Suprapubic skin (tissue), 4 donors: ENCODE data around the gene NRF1. TPM values are rescaled to one million over a fixed set of nuclear protein-coding genes. Genes with fewer than 3 reads are reported as not detected.
A peak's percentile ranks its signal among the peaks of the same experiment; 100 is the strongest.

Source experiments
- DNase-seq, 2 donors: peaks; one replicate each; pipeline ENCODE4 v3.0.0-alpha.2; 2019; ENCODE audit warnings: low spot score in 2 of 2
- H3K27ac ChIP-seq: fragments of 200-600 bp; sonication (generic); one replicate; pipeline ENCODE4 v1.5.1; 2019
- H3K27me3 ChIP-seq: fragments of 200-600 bp; sonication (generic); one replicate; pipeline ENCODE4 v1.5.1; 2019
- H3K36me3 ChIP-seq: fragments of 200-600 bp; sonication (generic); one replicate; pipeline ENCODE4 v1.5.1; 2019
- H3K4me1 ChIP-seq: fragments of 200-600 bp; sonication (generic); one replicate; pipeline ENCODE4 v1.5.1; 2019
- H3K4me3 ChIP-seq: fragments of 200-600 bp; sonication (generic); one replicate; pipeline ENCODE4 v1.5.1; 2019; ENCODE audit warnings: mild to moderate bottlenecking
- H3K9me3 ChIP-seq: fragments of 200-600 bp; sonication (generic); one replicate; pipeline ENCODE4 v1.5.1; 2019
- CTCF ChIP-seq, 2 donors: fragments of 200-600 bp in 1 of 2; fragments of 450-650 bp in 1 of 2; sonication (generic) in 1 of 2; IDR thresholded peaks; one replicate each; pipeline ENCODE4 v1.5.1; 2016 to 2019; ENCODE audit warnings: antibody characterized with exemption in 2 of 2, mild to moderate bottlenecking in 1 of 2, moderate library complexity in 1 of 2
- EP300 ChIP-seq: sonication (generic); formaldehyde crosslinking; IDR thresholded peaks from one replicate; pipeline ENCODE4 v1.6.1; 2017; ENCODE audit warnings: antibody characterized with exemption
- POLR2A ChIP-seq, 2 donors: fragments of 450-650 bp; IDR thresholded peaks; one replicate each; pipeline ENCODE4 v1.6.1; 2017; ENCODE audit warnings: antibody characterized with exemption in 2 of 2, mild to moderate bottlenecking in 2 of 2, moderate library complexity in 2 of 2
- POLR2AphosphoS5 ChIP-seq, 3 donors: sonication (generic); formaldehyde crosslinking; IDR thresholded peaks; one replicate each; pipeline ENCODE4 v1.6.1; 2017; ENCODE audit warnings: antibody characterized with exemption in 3 of 3
- WGBS: methylation state at CpG from one replicate; pipeline ENCODE4 v1.1.5; 2018; 5-methylcytosine and 5-hydroxymethylcytosine counted together
- total RNA-seq, 4 donors: library from RNA; depleted of rRNA; stranded (reverse); fragments of >200 nt; gene quantifications; one replicate each; pipeline ENCODE4 v1.1.0, GENCODE V29; 2016

NRF1 gene
- total RNA-seq, 4 donors from 2014 or later = 11.7 to 33.2 (median 15.5) TPM

DNA sequence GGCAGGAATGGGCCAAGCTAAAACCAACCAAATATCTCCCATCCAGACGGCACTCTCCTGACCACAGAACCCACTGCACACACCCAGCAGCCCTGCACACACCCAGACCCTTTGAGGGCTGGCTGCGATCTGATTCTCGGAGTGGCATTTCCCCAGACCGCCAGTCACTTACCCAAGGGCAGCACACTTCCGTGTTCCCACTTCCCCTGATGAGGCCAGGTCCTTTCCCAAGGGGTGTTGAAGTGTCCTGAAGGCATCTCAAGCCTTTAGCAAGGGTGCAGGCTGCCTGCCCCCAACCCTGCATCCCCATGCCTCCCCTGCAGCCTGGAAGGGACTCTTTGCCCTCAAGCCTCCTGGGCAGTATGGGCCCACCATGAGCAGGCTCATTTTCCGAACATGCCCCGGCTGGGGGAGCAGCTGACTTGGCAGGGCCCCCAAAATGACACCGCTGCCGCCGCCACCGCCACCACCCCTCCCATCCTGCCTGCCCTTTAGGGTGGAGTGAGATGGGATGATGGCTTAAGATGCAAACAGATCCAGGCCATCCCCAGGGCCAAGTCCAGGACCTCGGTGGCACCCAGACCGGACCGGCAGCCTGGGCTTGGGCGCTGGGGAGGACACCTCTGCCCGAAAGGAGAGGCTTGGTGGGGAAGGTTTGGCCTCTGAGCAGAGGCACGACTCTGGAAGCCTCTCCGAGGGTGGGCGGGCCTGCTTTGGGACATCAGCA is 159.8 kb downstream of the NRF1 start:
- peak in 1 of 2 donors; percentile 52 for DNase-seq
- WGBS = 86% methylated on average over 11 of the region's 19 CpGs
- Histone ChIP-seq H3K27me3 (peaks cover 11% of the 10 kb centered on the region), H3K36me3 (no peaks in the 10 kb centered on the region), H3K27ac (no peak overlapping the region), H3K4me1 (no peaks in the 10 kb centered on the region), H3K9me3 (no peaks in the 10 kb centered on the region), H3K4me3 (no peak overlapping the region)
- TF ChIP-seq CTCF (IDR thresholded peaks at IDR 0.05) (no peak), POLR2A (IDR thresholded peaks at IDR 0.05) (no peak)

- no peaks in the 10 kb centered on the region for H3K36me3 ChIP-seq
- H3K9me3 ChIP-seq = no peaks in the 10 kb centered on the region
- whole genome bisulfite sequencing = 87% methylated on average over 9 of the region's 18 CpGs
- peaks cover 17% of the 10 kb centered on the region for H3K27me3 ChIP-seq
- no peaks in the 10 kb centered on the region for H3K4me1 ChIP-seq
- H3K27ac ChIP-seq = no peak overlapping the region
- TF ChIP-seq EP300 (no peak), POLR2AphosphoS5 (IDR thresholded peaks at IDR 0.05) (no peak), POLR2A (IDR thresholded peaks at IDR 0.05) (no peak), CTCF (IDR thresholded peaks at IDR 0.05) (no peak)
- no peak for DNase-seq
- H3K4me3 ChIP-seq = no peak overlapping the region
Observed at GRCh38 chr7:129771928-129772479, 160.5 kb downstream of the NRF1 start.

GRCh38 chr7:129772646-129773280 is 161.2 kb downstream of the NRF1 start:
- DNase-seq = no peak
- Histone ChIP-seq H3K36me3 (no peaks in the 10 kb centered on the region), H3K27me3 (peaks cover 25% of the 10 kb centered on the region), H3K4me1 (no peaks in the 10 kb centered on the region), H3K9me3 (no peaks in the 10 kb centered on the region), H3K4me3 (no peak overlapping the region), H3K27ac (no peak overlapping the region)
- 96% methylated on average over 7 of the region's 15 CpGs for WGBS
- TF ChIP-seq CTCF (IDR thresholded peaks at IDR 0.05) (no peak), POLR2A (IDR thresholded peaks at IDR 0.05) (no peak), POLR2AphosphoS5 (IDR thresholded peaks at IDR 0.05) (no peak), EP300 (no peak)

- H3K4me3 ChIP-seq = no peak overlapping the region
- TF ChIP-seq EP300 = no peak
- TF ChIP-seq POLR2A (IDR thresholded peaks at IDR 0.05) = no peak
- TF ChIP-seq CTCF (IDR thresholded peaks at IDR 0.05) = no peak
- no peak for TF ChIP-seq POLR2AphosphoS5 (IDR thresholded peaks at IDR 0.05)
- H3K9me3 ChIP-seq = no peaks in the 10 kb centered on the region
- H3K36me3 ChIP-seq = no peaks in the 10 kb centered on the region
- 88% methylated on average over 5 of the region's 5 CpGs for WGBS
- DNase-seq = no peak
- H3K27ac ChIP-seq = no peak overlapping the region
- peaks cover under 1% of the 10 kb centered on the region for H3K4me1 ChIP-seq
- peaks cover 30% of the 10 kb centered on the region for H3K27me3 ChIP-seq
Observed at GRCh38 chr7:129773328-129773731, 161.8 kb downstream of the NRF1 start.

DNA sequence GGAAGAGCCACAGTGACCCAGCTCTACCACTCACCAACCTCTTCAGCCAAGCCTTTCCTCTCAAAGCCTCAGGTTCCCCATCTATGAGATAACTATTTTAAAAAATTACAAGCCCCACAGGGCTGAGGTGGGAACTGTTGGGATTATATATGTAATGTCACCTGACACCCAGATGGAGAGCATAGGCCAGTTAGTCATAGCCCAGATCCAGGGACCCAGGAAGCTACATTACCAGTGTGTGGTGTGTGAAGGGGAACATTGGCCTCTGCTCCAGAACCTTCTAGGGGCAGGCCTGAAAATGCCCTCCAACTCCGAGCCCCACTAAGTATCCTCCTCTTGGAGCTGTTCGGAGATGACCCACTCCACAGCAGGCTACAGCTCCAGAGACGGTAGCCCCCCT is 162.4 kb downstream of the NRF1 start:
- H3K36me3 ChIP-seq = no peaks in the 10 kb centered on the region
- WGBS = no CpG with 5 or more reads among the region's 3 CpGs
- peaks cover 36% of the 10 kb centered on the region for H3K27me3 ChIP-seq
- no peak overlapping the region for H3K27ac ChIP-seq
- H3K4me3 ChIP-seq = no peak overlapping the region
- TF ChIP-seq POLR2A (IDR thresholded peaks at IDR 0.05) = no peak
- no peak for TF ChIP-seq CTCF (IDR thresholded peaks at IDR 0.05)
- no peak for TF ChIP-seq EP300
- TF ChIP-seq POLR2AphosphoS5 (IDR thresholded peaks at IDR 0.05) = no peak
- peaks cover 6% of the 10 kb centered on the region for H3K4me1 ChIP-seq
- DNase-seq = no peak
- no peaks in the 10 kb centered on the region for H3K9me3 ChIP-seq
